Neural progenitor cell (in vitro differentiated cells): ENCODE measurements around the gene SERPINB6. TPM values are rescaled to one million over a fixed set of nuclear protein-coding genes. Genes with fewer than 3 reads are reported as not detected.
A peak's percentile ranks its signal among the peaks of the same experiment; 100 is the strongest.
"Not testable (repeated sequence)": the region's sequence is repeated elsewhere in the genome, so short reads cannot be mapped to it uniquely, and the experiment has no call there.

Experiments
- DNase-seq: peaks from one replicate; pipeline ENCODE4 v3.0.0-alpha.2; 2016; ENCODE audit warnings: low spot score
- H2AFZ ChIP-seq: fragments of 200-600 bp; sonication (generic); replicated peaks from 2 replicates; pipeline ENCODE4 v1.6.1; 2016; ENCODE audit warnings: antibody characterized with exemption
- H3F3A ChIP-seq: fragments of 200-600 bp; sonication (generic); 2 replicates; pipeline ENCODE4 v1.6.1; 2016; ENCODE audit warnings: antibody characterized with exemption, low read depth
- H3K27ac ChIP-seq: fragments of 200-600 bp; sonication (generic); 2 replicates; pipeline ENCODE4 v1.5.1; 2016; ENCODE audit warnings: mild to moderate bottlenecking
- H3K27me3 ChIP-seq: fragments of 200-600 bp; sonication (generic); 2 replicates; pipeline ENCODE4 v1.6.1; 2016; ENCODE audit warnings: mild to moderate bottlenecking, moderate library complexity
- H3K36me3 ChIP-seq: fragments of 200-600 bp; sonication (generic); 2 replicates; pipeline ENCODE4 v1.5.1; 2016
- H3K4me1 ChIP-seq: fragments of 200-600 bp; sonication (generic); 2 replicates; pipeline ENCODE4 v1.6.1; 2016; ENCODE audit warnings: mixed run types
- H3K4me2 ChIP-seq: fragments of 200-600 bp; sonication (generic); 2 replicates; pipeline ENCODE4 v1.6.1; 2016
- H3K4me3 ChIP-seq: fragments of 200-600 bp; sonication (generic); 2 replicates; pipeline ENCODE4 v1.5.1; 2016
- H3K79me2 ChIP-seq: fragments of 200-600 bp; sonication (generic); 2 replicates; pipeline ENCODE4 v1.6.1; 2016; ENCODE audit warnings: low read depth
- H3K9ac ChIP-seq: fragments of 200-600 bp; sonication (generic); 2 replicates; pipeline ENCODE4 v1.6.1; 2016
- H3K9me3 ChIP-seq: fragments of 200-600 bp; sonication (generic); 2 replicates; pipeline ENCODE4 v1.5.1; 2016; ENCODE audit warnings: low read depth
- H4K20me1 ChIP-seq: fragments of 200-600 bp; sonication (generic); 2 replicates; pipeline ENCODE4 v1.6.1; 2016; ENCODE audit warnings: low read depth
- H3K27ac Mint-ChIP-seq: 3 replicates; pipeline ENCODE4 v1.8.0; 2021; ENCODE audit warnings: mixed read lengths
- H3K27me3 Mint-ChIP-seq: 2 replicates; pipeline ENCODE4 v1.8.0; 2022; ENCODE audit warnings: low read depth, mild to moderate bottlenecking, inconsistent platforms, moderate library complexity, mixed read lengths; ENCODE audit not compliant: insufficient read depth
- H3K36me3 Mint-ChIP-seq: 3 replicates; pipeline ENCODE4 v1.8.0; 2021; ENCODE audit warnings: mixed read lengths
- H3K4me1 Mint-ChIP-seq: 3 replicates; pipeline ENCODE4 v1.8.0; 2021; ENCODE audit warnings: mixed read lengths
- H3K4me3 Mint-ChIP-seq: 3 replicates; pipeline ENCODE4 v1.8.0; 2021; ENCODE audit warnings: mild to moderate bottlenecking, moderate library complexity, mixed read lengths
- H3K9me3 Mint-ChIP-seq: 3 replicates; pipeline ENCODE4 v1.8.0; 2020; ENCODE audit warnings: mixed read lengths
- EZH2 ChIP-seq: fragments of 200-600 bp; sonication (generic); IDR thresholded peaks from 2 replicates; pipeline ENCODE4 v1.6.1; 2017; ENCODE audit warnings: antibody characterized with exemption, mild to moderate bottlenecking, moderate library complexity
- EZH2phosphoT487 ChIP-seq: fragments of 200-600 bp; sonication (generic); IDR thresholded peaks from 2 replicates; pipeline ENCODE4 v1.6.1; 2017; ENCODE audit warnings: antibody characterized with exemption
- total RNA-seq: library from RNA; depleted of rRNA; stranded (reverse); fragments of >200 nt; gene quantifications from 2 replicates; pipeline ENCODE4 v1.2.3, GENCODE V29; 2015; ENCODE audit warnings: low replicate concordance
- TF ChIP-seq, protein P1 (sequence below): fragments of 200-600 bp; sonication (generic); IDR thresholded peaks from 2 replicates; pipeline ENCODE4 v1.5.1; 2017; ENCODE audit warnings: antibody characterized with exemption, mild to moderate bottlenecking

The SERPINB6 gene
- total RNA-seq, 1 donor from 2014 or later: 13.3 TPM

- Histone ChIP-seq H3K36me3 (no peaks in the 10 kb centered on the region), H3K27me3 (no peaks in the 10 kb centered on the region), H2AFZ (no peak overlapping the region), H3K27ac (no peak overlapping the region), H3F3A (no peaks in the 10 kb centered on the region), H4K20me1 (no peaks in the 10 kb centered on the region), H3K79me2 (no peaks in the 10 kb centered on the region), H3K9ac (no peak overlapping the region), H3K4me1 (no peaks in the 10 kb centered on the region), H3K9me3 (no peaks in the 10 kb centered on the region), H3K4me2 (no peak overlapping the region), H3K4me3 (no peak overlapping the region)
- Mint-ChIP-seq H3K27me3 (no peaks in the 10 kb centered on the region), H3K4me3 (no peak overlapping the region), H3K36me3 (peaks cover 2% of the 10 kb centered on the region), H3K9me3 (no peaks in the 10 kb centered on the region), H3K4me1 (peaks cover 14% of the 10 kb centered on the region), H3K27ac (no peak overlapping the region)
- TF ChIP-seq EZH2: no peak
- DNase-seq: no peak
Observed at GRCh38 chr6:2935566-2936291, 35.6 kb downstream of the SERPINB6 start.

- Histone ChIP-seq H3K4me3 (no peak overlapping the region), H3K4me2 (no peak overlapping the region), H3K27ac (no peak overlapping the region), H3K9me3 (no peaks in the 10 kb centered on the region), H3K27me3 (no peaks in the 10 kb centered on the region), H4K20me1 (no peaks in the 10 kb centered on the region), H3F3A (no peaks in the 10 kb centered on the region), H2AFZ (no peak overlapping the region), H3K4me1 (no peaks in the 10 kb centered on the region), H3K9ac (no peak overlapping the region), H3K36me3 (no peaks in the 10 kb centered on the region), H3K79me2 (no peaks in the 10 kb centered on the region)
- TF ChIP-seq EZH2phosphoT487 (no peak), EZH2 (no peak)
- TF ChIP-seq, protein P1, sequence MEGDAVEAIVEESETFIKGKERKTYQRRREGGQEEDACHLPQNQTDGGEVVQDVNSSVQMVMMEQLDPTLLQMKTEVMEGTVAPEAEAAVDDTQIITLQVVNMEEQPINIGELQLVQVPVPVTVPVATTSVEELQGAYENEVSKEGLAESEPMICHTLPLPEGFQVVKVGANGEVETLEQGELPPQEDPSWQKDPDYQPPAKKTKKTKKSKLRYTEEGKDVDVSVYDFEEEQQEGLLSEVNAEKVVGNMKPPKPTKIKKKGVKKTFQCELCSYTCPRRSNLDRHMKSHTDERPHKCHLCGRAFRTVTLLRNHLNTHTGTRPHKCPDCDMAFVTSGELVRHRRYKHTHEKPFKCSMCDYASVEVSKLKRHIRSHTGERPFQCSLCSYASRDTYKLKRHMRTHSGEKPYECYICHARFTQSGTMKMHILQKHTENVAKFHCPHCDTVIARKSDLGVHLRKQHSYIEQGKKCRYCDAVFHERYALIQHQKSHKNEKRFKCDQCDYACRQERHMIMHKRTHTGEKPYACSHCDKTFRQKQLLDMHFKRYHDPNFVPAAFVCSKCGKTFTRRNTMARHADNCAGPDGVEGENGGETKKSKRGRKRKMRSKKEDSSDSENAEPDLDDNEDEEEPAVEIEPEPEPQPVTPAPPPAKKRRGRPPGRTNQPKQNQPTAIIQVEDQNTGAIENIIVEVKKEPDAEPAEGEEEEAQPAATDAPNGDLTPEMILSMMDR: no peak
- DNase-seq: no peak
- no peaks in the 10 kb centered on the region for H3K9me3 Mint-ChIP-seq
- no peak overlapping the region for H3K27ac Mint-ChIP-seq
- H3K36me3 Mint-ChIP-seq: peaks cover 4% of the 10 kb centered on the region
- H3K4me3 Mint-ChIP-seq: no peak overlapping the region
- H3K27me3 Mint-ChIP-seq: no peaks in the 10 kb centered on the region
- peaks cover 16% of the 10 kb centered on the region for H3K4me1 Mint-ChIP-seq
Observed at GRCh38 chr6:2934057-2934456, 37.3 kb downstream of the SERPINB6 start.

GRCh38 chr6:2932911-2933310 lies 38.5 kb downstream of the SERPINB6 start:
- not testable (repeated sequence) for H3K27ac Mint-ChIP-seq, H3F3A ChIP-seq, H3K27me3 ChIP-seq, H3K36me3 ChIP-seq, H4K20me1 ChIP-seq, DNase-seq, H3K9ac ChIP-seq, H3K79me2 ChIP-seq, H3K4me2 ChIP-seq, H3K4me3 ChIP-seq, H3K4me1 ChIP-seq, H3K27ac ChIP-seq, H3K4me3 Mint-ChIP-seq, H3K27me3 Mint-ChIP-seq, H3K9me3 ChIP-seq, H3K9me3 Mint-ChIP-seq, H2AFZ ChIP-seq, H3K36me3 Mint-ChIP-seq
- peaks cover 24% of the 10 kb centered on the region for H3K4me1 Mint-ChIP-seq

DNA sequence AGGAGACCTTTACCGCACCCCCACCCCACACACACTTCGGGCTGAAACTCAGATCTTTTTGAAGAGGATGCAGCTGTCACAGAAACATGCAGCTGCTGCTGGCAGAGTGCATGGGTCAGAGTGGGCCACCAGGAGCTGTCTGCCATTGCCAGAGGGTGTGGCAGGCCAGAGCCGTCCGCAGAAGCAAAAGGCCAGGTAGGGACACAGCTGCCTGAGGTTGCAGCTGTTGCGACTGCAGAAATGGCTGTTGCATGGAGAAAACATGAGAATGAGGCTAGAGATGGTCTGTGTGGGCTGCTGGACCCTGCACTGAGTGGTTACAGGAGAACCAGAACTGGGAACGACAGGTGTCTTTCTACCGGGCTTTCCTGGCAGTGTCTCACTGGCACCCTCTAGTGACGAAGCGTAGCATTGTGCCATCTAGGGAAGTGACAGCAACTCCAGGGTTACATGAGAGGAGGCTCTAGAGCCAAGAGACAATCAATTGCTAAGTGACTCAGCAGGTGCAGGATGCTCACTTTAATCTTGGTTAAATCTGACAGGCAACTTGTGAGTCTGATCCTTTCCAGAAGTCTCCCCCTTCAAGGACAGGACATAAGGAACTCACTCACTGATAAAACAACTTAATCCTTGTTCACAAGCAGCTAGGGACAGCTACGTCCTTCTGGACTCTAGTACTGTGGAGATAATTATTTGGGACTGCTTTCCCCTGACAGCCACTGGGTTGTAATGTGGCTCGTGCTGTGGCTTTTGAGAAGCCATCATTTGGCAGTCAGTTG lies 39.2 kb downstream of the SERPINB6 start:
- Histone ChIP-seq H3K36me3 (no peaks in the 10 kb centered on the region), H3K79me2 (no peaks in the 10 kb centered on the region), H3K27me3 (no peaks in the 10 kb centered on the region), H3F3A (no peaks in the 10 kb centered on the region), H3K9me3 (no peaks in the 10 kb centered on the region), H3K9ac (no peak overlapping the region), H3K4me3 (no peak overlapping the region), H3K27ac (no peak overlapping the region), H4K20me1 (no peaks in the 10 kb centered on the region), H3K4me2 (peak overlapping the region; percentile 39), H2AFZ (no peak overlapping the region), H3K4me1 (no peaks in the 10 kb centered on the region)
- peaks cover 4% of the 10 kb centered on the region for H3K36me3 Mint-ChIP-seq
- H3K4me1 Mint-ChIP-seq: peaks cover 24% of the 10 kb centered on the region
- no peak overlapping the region for H3K27ac Mint-ChIP-seq
- no peaks in the 10 kb centered on the region for H3K27me3 Mint-ChIP-seq
- TF ChIP-seq, protein P1: peak; percentile 95
- TF ChIP-seq EZH2 (no peak), EZH2phosphoT487 (peak; percentile 69)
- peaks cover 4% of the 10 kb centered on the region for H3K9me3 Mint-ChIP-seq
- peak; percentile 84 for DNase-seq
- no peak overlapping the region for H3K4me3 Mint-ChIP-seq
